HepG2 (cell line): ENCODE results near the gene OR13D1. TPM values are rescaled to one million over a fixed set of nuclear protein-coding genes. Genes with fewer than 3 reads are reported as not detected.

Source experiments
- GATAD1 ChIP-seq: IDR thresholded peaks from 2 replicates; pipeline ENCODE4 v1.6.1; 2016; ENCODE audit warnings: missing genetic modification reagents, missing compliant biosample characterization
- KLF16 ChIP-seq, 2 experiments: sonication (generic) in 1 of 2; formaldehyde crosslinking in 1 of 2; IDR thresholded peaks; 2 replicates each; pipeline versions ENCODE4 v1.6.1 to v1.8.0; 2016 to 2023; ENCODE audit warnings: missing genetic modification reagents in 2 of 2, missing compliant biosample characterization in 1 of 2
- NBN ChIP-seq: fragments of 450-650 bp; conservative IDR thresholded peaks from 2 replicates; pipeline ENCODE4 v1.6.1; 2017
- ZNF484 ChIP-seq: sonication (generic); formaldehyde crosslinking; IDR thresholded peaks from 2 replicates; pipeline ENCODE4 v1.5.1; 2020; ENCODE audit warnings: mild to moderate bottlenecking, low read depth, missing genetic modification reagents, borderline replicate concordance
- ZNF564 ChIP-seq: sonication (generic); formaldehyde crosslinking; IDR thresholded peaks from 2 replicates; pipeline ENCODE4 v1.8.1; 2023; ENCODE audit warnings: mild to moderate bottlenecking, missing genetic modification reagents
- ZNF792 ChIP-seq: IDR thresholded peaks from 2 replicates; pipeline ENCODE4 v1.6.1; 2016
- polyA plus RNA-seq, 8 experiments: library from polyadenylated mRNA; depleted of rRNA in 3 of 8; stranded (reverse) in 7 of 8; unstranded in 1 of 8; fragments of >200 nt; fragmentation: Illumina TruSeq in 4 of 8; extraction: Trizol in 4 of 8; gene quantifications; 2 replicates each; pipeline versions ENCODE4 v1.2.1 to v1.2.3, GENCODE V29; 2011 to 2016; ENCODE audit warnings: low read depth in 4 of 8, missing spikeins in 1 of 8, mixed read lengths in 1 of 8; ENCODE audit not compliant: insufficient read depth in 1 of 8
- total RNA-seq, 5 experiments: library from RNA; depleted of rRNA; stranded (reverse); fragments of >200 nt; fragmentation: Illumina TruSeq; extraction: Trizol; gene quantifications; 2 replicates each; pipeline ENCODE4 v1.2.3, GENCODE V29; 2016; ENCODE audit warnings: low read depth in 1 of 5
- TF ChIP-seq, protein P1 (sequence below): sonication (generic); formaldehyde crosslinking; IDR thresholded peaks from 2 replicates; pipeline ENCODE4 v1.5.0; 2020; ENCODE audit warnings: mild to moderate bottlenecking, missing genetic modification reagents, borderline replicate concordance
- TF ChIP-seq, protein P2 (sequence below): sonication (generic); formaldehyde crosslinking; IDR thresholded peaks from 2 replicates; pipeline ENCODE4 v1.4.0; 2020; ENCODE audit warnings: missing genetic modification reagents, mild to moderate bottlenecking, borderline replicate concordance
- TF ChIP-seq, protein P3 (sequence below), 2 experiments: sonication (generic) in 1 of 2; formaldehyde crosslinking in 1 of 2; IDR thresholded peaks; 2 replicates each; pipeline versions ENCODE4 v1.4.0 to v1.6.1; 2018 to 2020; ENCODE audit warnings: missing genetic modification reagents in 2 of 2, borderline replicate concordance in 1 of 2, low read depth in 1 of 2, mild to moderate bottlenecking in 1 of 2, missing biosample characterization in 1 of 2
- TF ChIP-seq, protein P4 (sequence below): sonication (generic); formaldehyde crosslinking; IDR thresholded peaks from 2 replicates; pipeline ENCODE4 v1.4.0; 2020; ENCODE audit warnings: missing genetic modification reagents

OR13D1 gene
- total and polyA plus RNA-seq, 2 of the 13 experiments (the other 11 are each of a cell fraction or from before 2014, with no cell fraction given), result not detected

DNA sequence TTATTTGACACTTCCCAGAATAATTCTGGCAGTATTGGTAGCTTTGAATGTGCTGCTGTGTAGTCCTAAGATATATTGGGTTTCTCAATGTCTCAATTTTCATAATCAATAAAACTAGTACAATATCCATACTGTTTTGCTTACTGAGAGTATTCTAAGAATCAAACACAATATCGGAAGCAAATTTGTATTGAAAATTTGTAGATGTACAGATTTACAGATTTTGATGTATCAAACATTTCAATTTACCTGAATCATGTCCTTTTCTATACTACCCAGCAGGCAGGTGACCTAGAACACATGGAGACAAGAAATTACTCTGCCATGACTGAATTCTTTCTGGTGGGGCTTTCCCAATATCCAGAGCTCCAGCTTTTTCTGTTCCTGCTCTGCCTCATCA, at the start of gene OR13D1 (continued):
- TF ChIP-seq, protein P1, sequence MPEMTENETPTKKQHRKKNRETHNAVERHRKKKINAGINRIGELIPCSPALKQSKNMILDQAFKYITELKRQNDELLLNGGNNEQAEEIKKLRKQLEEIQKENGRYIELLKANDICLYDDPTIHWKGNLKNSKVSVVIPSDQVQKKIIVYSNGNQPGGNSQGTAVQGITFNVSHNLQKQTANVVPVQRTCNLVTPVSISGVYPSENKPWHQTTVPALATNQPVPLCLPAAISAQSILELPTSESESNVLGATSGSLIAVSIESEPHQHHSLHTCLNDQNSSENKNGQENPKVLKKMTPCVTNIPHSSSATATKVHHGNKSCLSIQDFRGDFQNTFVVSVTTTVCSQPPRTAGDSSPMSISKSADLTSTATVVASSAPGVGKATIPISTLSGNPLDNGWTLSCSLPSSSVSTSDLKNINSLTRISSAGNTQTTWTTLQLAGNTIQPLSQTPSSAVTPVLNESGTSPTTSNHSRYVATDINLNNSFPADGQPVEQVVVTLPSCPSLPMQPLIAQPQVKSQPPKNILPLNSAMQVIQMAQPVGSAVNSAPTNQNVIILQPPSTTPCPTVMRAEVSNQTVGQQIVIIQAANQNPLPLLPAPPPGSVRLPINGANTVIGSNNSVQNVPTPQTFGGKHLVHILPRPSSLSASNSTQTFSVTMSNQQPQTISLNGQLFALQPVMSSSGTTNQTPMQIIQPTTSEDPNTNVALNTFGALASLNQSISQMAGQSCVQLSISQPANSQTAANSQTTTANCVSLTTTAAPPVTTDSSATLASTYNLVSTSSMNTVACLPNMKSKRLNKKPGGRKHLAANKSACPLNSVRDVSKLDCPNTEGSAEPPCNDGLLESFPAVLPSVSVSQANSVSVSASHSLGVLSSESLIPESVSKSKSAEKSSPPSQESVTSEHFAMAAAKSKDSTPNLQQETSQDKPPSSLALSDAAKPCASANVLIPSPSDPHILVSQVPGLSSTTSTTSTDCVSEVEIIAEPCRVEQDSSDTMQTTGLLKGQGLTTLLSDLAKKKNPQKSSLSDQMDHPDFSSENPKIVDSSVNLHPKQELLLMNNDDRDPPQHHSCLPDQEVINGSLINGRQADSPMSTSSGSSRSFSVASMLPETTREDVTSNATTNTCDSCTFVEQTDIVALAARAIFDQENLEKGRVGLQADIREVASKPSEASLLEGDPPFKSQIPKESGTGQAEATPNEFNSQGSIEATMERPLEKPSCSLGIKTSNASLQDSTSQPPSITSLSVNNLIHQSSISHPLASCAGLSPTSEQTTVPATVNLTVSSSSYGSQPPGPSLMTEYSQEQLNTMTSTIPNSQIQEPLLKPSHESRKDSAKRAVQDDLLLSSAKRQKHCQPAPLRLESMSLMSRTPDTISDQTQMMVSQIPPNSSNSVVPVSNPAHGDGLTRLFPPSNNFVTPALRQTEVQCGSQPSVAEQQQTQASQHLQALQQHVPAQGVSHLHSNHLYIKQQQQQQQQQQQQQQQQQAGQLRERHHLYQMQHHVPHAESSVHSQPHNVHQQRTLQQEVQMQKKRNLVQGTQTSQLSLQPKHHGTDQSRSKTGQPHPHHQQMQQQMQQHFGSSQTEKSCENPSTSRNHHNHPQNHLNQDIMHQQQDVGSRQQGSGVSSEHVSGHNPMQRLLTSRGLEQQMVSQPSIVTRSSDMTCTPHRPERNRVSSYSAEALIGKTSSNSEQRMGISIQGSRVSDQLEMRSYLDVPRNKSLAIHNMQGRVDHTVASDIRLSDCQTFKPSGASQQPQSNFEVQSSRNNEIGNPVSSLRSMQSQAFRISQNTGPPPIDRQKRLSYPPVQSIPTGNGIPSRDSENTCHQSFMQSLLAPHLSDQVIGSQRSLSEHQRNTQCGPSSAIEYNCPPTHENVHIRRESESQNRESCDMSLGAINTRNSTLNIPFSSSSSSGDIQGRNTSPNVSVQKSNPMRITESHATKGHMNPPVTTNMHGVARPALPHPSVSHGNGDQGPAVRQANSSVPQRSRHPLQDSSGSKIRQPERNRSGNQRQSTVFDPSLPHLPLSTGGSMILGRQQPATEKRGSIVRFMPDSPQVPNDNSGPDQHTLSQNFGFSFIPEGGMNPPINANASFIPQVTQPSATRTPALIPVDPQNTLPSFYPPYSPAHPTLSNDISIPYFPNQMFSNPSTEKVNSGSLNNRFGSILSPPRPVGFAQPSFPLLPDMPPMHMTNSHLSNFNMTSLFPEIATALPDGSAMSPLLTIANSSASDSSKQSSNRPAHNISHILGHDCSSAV, result no peak
- TF ChIP-seq ZNF484 (CRISPR knock-in tag) (no peak), ZNF792 (no peak), ZNF564 (CRISPR knock-in tag) (no peak), GATAD1 (CRISPR knock-in tag) (no peak), NBN (no peak), KLF16 (CRISPR knock-in tag; IDR thresholded peaks at IDR 0.05) (no peak)
- TF ChIP-seq, protein P2, sequence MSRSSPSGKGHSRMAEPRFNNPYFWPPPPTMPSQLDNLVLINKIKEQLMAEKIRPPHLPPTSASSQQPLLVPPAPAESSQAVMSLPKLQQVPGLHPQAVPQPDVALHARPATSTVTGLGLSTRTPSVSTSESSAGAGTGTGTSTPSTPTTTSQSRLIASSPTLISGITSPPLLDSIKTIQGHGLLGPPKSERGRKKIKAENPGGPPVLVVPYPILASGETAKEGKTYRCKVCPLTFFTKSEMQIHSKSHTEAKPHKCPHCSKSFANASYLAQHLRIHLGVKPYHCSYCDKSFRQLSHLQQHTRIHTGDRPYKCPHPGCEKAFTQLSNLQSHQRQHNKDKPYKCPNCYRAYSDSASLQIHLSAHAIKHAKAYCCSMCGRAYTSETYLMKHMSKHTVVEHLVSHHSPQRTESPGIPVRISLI, result no peak
- TF ChIP-seq, protein P3, sequence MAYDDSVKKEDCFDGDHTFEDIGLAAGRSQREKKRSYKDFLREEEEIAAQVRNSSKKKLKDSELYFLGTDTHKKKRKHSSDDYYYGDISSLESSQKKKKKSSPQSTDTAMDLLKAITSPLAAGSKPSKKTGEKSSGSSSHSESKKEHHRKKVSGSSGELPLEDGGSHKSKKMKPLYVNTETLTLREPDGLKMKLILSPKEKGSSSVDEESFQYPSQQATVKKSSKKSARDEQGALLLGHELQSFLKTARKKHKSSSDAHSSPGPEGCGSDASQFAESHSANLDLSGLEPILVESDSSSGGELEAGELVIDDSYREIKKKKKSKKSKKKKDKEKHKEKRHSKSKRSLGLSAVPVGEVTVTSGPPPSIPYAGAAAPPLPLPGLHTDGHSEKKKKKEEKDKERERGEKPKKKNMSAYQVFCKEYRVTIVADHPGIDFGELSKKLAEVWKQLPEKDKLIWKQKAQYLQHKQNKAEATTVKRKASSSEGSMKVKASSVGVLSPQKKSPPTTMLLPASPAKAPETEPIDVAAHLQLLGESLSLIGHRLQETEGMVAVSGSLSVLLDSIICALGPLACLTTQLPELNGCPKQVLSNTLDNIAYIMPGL (CRISPR knock-in tag; IDR thresholded peaks at IDR 0.05; ENCODE audit: borderline replicate concordance in 1 of 2, low read depth in 1 of 2), result no peak
- TF ChIP-seq, protein P4, sequence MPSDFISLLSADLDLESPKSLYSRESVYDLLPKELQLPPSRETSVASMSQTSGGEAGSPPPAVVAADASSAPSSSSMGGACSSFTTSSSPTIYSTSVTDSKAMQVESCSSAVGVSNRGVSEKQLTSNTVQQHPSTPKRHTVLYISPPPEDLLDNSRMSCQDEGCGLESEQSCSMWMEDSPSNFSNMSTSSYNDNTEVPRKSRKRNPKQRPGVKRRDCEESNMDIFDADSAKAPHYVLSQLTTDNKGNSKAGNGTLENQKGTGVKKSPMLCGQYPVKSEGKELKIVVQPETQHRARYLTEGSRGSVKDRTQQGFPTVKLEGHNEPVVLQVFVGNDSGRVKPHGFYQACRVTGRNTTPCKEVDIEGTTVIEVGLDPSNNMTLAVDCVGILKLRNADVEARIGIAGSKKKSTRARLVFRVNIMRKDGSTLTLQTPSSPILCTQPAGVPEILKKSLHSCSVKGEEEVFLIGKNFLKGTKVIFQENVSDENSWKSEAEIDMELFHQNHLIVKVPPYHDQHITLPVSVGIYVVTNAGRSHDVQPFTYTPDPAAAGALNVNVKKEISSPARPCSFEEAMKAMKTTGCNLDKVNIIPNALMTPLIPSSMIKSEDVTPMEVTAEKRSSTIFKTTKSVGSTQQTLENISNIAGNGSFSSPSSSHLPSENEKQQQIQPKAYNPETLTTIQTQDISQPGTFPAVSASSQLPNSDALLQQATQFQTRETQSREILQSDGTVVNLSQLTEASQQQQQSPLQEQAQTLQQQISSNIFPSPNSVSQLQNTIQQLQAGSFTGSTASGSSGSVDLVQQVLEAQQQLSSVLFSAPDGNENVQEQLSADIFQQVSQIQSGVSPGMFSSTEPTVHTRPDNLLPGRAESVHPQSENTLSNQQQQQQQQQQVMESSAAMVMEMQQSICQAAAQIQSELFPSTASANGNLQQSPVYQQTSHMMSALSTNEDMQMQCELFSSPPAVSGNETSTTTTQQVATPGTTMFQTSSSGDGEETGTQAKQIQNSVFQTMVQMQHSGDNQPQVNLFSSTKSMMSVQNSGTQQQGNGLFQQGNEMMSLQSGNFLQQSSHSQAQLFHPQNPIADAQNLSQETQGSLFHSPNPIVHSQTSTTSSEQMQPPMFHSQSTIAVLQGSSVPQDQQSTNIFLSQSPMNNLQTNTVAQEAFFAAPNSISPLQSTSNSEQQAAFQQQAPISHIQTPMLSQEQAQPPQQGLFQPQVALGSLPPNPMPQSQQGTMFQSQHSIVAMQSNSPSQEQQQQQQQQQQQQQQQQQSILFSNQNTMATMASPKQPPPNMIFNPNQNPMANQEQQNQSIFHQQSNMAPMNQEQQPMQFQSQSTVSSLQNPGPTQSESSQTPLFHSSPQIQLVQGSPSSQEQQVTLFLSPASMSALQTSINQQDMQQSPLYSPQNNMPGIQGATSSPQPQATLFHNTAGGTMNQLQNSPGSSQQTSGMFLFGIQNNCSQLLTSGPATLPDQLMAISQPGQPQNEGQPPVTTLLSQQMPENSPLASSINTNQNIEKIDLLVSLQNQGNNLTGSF (CRISPR knock-in tag), result no peak
- TF ChIP-seq, all 625 proteins: peak for 0
